ENCODE data around the gene NOXA1.

DNA sequence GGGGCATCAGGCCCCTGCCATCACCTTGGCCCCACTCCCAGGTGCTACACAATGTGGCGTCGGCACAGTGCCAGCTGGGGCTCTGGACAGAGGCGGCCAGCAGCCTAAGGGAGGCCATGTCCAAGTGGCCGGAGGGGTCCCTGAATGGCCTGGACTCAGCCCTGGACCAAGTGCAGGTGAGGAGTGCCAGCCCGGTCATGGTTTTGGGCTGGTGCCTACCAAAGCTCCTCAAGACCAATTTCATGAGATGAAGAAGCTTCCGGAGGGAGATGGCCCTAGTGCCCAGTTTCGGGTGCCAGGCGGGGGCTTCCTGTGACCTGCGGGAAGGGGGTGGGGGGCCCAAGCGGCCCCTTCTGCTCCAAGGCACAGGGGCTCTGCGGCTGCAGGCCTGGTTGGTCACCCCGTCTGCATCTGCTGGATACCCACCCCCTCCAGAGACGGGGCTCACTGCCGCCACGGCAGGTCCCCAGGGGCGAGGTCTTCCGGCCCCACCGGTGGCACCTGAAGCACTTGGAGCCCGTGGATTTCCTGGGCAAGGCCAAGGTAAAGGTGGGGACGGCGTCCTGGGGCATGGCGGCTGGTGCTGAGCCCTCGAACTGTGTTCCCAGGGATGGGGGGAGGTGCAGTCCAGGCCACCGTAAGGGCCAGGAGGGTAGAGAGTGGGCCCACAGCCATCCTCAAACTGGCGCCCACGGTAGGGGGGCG lies 5.8 kb downstream of the NOXA1 start:
- no peak for TF ChIP-seq POLR2AphosphoS5 (IDR thresholded peaks at IDR 0.05; ENCODE audit: low read depth, low read length)
- no peak for TF ChIP-seq POLR2A (IDR thresholded peaks at IDR 0.05; ENCODE audit: low read depth, low read length)
- no peak for TF ChIP-seq TAF1 (IDR thresholded peaks at IDR 0.05; ENCODE audit: borderline replicate concordance, low read depth, low read length)

Data from GM12892 (cell line).